ENCODE measurements around the gene CBX8. TPM values are rescaled to one million over a fixed set of nuclear protein-coding genes. Genes with fewer than 3 reads are reported as not detected.
A peak's percentile ranks its signal among the peaks of the same experiment; 100 is the strongest.

CBX8 gene
- total and polyA plus RNA-seq, 2 of the 13 experiments (the other 11 are each of a cell fraction or from before 2014, with no cell fraction given): 0.34 to 12.6 TPM

DNA sequence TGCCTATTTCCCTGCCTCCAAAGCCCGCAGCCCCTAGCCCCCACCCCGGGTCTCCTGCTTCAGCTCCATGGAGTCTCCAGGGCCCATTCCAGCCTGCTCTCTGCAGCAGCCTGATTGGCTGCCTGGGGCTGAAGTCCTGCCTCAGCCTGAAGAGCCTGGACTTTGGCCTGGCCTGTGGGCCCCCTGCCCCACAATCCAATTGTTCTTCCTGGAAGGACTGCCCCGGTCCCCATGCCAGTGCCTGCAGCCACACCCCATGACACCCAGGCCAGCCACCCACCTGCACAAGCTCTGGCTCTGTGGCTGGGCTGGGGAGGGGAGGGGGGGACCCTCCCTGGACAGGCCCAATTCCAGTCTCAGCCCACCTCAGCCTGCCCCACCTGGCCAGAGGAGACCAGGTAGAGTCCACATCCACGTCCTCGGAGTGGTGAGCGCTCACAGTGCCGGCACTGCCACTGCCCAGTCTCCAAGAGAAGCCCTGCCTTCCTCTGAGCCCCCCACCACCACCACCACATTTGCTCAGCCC, 53.9 kb downstream of the CBX8 start (continued):
- TF ChIP-seq, protein P1, sequence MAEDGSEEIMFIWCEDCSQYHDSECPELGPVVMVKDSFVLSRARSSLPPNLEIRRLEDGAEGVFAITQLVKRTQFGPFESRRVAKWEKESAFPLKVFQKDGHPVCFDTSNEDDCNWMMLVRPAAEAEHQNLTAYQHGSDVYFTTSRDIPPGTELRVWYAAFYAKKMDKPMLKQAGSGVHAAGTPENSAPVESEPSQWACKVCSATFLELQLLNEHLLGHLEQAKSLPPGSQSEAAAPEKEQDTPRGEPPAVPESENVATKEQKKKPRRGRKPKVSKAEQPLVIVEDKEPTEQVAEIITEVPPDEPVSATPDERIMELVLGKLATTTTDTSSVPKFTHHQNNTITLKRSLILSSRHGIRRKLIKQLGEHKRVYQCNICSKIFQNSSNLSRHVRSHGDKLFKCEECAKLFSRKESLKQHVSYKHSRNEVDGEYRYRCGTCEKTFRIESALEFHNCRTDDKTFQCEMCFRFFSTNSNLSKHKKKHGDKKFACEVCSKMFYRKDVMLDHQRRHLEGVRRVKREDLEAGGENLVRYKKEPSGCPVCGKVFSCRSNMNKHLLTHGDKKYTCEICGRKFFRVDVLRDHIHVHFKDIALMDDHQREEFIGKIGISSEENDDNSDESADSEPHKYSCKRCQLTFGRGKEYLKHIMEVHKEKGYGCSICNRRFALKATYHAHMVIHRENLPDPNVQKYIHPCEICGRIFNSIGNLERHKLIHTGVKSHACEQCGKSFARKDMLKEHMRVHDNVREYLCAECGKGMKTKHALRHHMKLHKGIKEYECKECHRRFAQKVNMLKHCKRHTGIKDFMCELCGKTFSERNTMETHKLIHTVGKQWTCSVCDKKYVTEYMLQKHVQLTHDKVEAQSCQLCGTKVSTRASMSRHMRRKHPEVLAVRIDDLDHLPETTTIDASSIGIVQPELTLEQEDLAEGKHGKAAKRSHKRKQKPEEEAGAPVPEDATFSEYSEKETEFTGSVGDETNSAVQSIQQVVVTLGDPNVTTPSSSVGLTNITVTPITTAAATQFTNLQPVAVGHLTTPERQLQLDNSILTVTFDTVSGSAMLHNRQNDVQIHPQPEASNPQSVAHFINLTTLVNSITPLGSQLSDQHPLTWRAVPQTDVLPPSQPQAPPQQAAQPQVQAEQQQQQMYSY (CRISPR knock-in tag; IDR thresholded peaks at IDR 0.05): no peak
- TF ChIP-seq GPN1 (CRISPR knock-in tag; IDR thresholded peaks at IDR 0.05; ENCODE audit: borderline replicate concordance) (0 out of 2 replicates have a peak, but pooled peaks have one; percentile 12), ZNF296 (CRISPR knock-in tag; conservative IDR thresholded peaks at IDR 0.05) (no peak), ZNF451 (CRISPR knock-in tag; IDR thresholded peaks at IDR 0.05) (peak; percentile 62; the same call in 1 of the 2 replicates), GTF3A (CRISPR knock-in tag; conservative IDR thresholded peaks at IDR 0.05) (no peak), PRMT3 (CRISPR knock-in tag; IDR thresholded peaks at IDR 0.05; ENCODE audit: borderline replicate concordance, low read depth) (no peak), ZNF432 (CRISPR knock-in tag; IDR thresholded peaks at IDR 0.05; ENCODE audit: borderline replicate concordance) (no peak), ZNF207 (IDR thresholded peaks at IDR 0.05; ENCODE audit: borderline replicate concordance) (no peak), POLR2AphosphoS2 (IDR thresholded peaks at IDR 0.05; ENCODE audit: low read depth, low read length) (no peak), ZNF782 (CRISPR knock-in tag; IDR thresholded peaks at IDR 0.05; ENCODE audit: borderline replicate concordance) (no peak; the same call in 1 of the 2 replicates), SUZ12 (IDR thresholded peaks at IDR 0.05; ENCODE audit: low read depth, low read length) (0 out of 2 replicates have a peak, but pooled peaks have one; percentile 2), ZNF30 (CRISPR knock-in tag; IDR thresholded peaks at IDR 0.05) (no peak), JUNB (CRISPR knock-in tag; IDR thresholded peaks at IDR 0.05; ENCODE audit: borderline replicate concordance) (no peak), KMT2B (CRISPR knock-in tag; IDR thresholded peaks at IDR 0.05) (no peak), ZNF644 (CRISPR knock-in tag; IDR thresholded peaks at IDR 0.05; ENCODE audit: low read depth) (peak; percentile 86), NR2F6 (IDR thresholded peaks at IDR 0.05) (peak; percentile 52; the same call in 1 of the 2 replicates), NR2F6 (CRISPR knock-in tag; IDR thresholded peaks at IDR 0.05) (peak; percentile 84)
- TF ChIP-seq, protein P2, sequence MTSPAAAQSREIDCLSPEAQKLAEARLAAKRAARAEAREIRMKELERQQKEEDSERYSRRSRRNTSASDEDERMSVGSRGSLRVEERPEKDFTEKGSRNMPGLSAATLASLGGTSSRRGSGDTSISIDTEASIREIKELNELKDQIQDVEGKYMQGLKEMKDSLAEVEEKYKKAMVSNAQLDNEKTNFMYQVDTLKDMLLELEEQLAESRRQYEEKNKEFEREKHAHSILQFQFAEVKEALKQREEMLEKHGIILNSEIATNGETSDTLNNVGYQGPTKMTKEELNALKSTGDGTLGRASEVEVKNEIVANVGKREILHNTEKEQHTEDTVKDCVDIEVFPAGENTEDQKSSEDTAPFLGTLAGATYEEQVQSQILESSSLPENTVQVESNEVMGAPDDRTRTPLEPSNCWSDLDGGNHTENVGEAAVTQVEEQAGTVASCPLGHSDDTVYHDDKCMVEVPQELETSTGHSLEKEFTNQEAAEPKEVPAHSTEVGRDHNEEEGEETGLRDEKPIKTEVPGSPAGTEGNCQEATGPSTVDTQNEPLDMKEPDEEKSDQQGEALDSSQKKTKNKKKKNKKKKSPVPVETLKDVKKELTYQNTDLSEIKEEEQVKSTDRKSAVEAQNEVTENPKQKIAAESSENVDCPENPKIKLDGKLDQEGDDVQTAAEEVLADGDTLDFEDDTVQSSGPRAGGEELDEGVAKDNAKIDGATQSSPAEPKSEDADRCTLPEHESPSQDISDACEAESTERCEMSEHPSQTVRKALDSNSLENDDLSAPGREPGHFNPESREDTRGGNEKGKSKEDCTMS (CRISPR knock-in tag; conservative IDR thresholded peaks at IDR 0.05): no peak
- TF ChIP-seq, protein P3, sequence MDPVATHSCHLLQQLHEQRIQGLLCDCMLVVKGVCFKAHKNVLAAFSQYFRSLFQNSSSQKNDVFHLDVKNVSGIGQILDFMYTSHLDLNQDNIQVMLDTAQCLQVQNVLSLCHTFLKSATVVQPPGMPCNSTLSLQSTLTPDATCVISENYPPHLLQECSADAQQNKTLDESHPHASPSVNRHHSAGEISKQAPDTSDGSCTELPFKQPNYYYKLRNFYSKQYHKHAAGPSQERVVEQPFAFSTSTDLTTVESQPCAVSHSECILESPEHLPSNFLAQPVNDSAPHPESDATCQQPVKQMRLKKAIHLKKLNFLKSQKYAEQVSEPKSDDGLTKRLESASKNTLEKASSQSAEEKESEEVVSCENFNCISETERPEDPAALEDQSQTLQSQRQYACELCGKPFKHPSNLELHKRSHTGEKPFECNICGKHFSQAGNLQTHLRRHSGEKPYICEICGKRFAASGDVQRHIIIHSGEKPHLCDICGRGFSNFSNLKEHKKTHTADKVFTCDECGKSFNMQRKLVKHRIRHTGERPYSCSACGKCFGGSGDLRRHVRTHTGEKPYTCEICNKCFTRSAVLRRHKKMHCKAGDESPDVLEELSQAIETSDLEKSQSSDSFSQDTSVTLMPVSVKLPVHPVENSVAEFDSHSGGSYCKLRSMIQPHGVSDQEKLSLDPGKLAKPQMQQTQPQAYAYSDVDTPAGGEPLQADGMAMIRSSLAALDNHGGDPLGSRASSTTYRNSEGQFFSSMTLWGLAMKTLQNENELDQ (CRISPR knock-in tag; IDR thresholded peaks at IDR 0.05; ENCODE audit: borderline replicate concordance): no peak
- TF ChIP-seq, protein P4, sequence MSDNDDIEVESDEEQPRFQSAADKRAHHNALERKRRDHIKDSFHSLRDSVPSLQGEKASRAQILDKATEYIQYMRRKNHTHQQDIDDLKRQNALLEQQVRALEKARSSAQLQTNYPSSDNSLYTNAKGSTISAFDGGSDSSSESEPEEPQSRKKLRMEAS (IDR thresholded peaks at IDR 0.05): peak; percentile 78
- TF ChIP-seq, protein P5, sequence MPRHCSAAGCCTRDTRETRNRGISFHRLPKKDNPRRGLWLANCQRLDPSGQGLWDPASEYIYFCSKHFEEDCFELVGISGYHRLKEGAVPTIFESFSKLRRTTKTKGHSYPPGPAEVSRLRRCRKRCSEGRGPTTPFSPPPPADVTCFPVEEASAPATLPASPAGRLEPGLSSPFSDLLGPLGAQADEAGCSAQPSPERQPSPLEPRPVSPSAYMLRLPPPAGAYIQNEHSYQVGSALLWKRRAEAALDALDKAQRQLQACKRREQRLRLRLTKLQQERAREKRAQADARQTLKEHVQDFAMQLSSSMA (CRISPR knock-in tag; IDR thresholded peaks at IDR 0.05): peak; percentile 87

Measured in HepG2 (cell line).